ENCODE data around the gene CORO7. TPM values are rescaled to one million over a fixed set of nuclear protein-coding genes. Genes with fewer than 3 reads are reported as not detected.

The CORO7 gene
- total RNA-seq, 1 donor from 2014 or later: 51.5 TPM

DNA sequence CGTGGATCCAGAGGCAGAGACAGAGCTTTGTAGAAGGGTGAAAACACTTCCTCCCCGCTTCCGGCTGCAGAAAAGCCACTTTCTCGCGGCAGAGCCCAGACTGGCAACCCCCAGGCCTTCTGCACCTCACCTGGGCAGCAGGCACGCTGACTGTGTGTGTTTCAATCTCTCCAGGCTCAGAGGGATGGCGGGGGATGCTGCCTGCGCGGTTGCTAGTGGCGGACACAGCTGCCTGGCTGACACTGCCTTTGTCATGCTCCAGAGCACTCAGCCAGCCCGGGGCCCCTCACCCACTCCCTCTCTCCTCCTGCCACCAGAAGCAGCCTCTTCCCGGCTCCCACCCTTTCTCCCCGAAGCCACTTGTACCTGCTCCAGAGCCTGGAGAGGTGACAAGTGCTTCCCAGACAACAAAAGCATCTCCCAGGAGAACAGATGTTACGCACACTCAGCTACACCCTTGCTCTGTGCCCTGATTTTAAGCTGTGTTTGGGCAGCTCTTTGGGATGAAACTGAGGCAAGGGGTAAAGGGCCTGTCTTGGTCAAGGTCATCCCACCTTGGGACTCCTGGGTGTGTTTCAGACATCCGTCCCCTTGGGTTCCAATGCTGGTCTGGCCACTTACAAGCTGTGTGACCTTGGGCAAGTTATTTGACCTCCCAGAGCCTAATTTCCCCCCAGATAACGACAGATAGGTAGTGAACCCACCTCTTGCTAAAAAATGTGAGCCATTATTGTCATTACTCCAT is 109.8 kb downstream of the CORO7 start:
- ATAC-seq: no peak
- no peak for DNase-seq (ENCODE audit: low spot score)
- intact Hi-C loops (cut with DNase I): no loop called here

Other genes starting within 250 kb of the CORO7 start
- gene SRL, start 174.5 kb downstream of the CORO7 start, total RNA-seq: 1.9 TPM
- 12.7 TPM for gene TFAP4, start 143.6 kb downstream of the CORO7 start, total RNA-seq
- gene GLIS2, start 100.5 kb downstream of the CORO7 start, total RNA-seq: 39.4 TPM
- gene PAM16, start 65.3 kb downstream of the CORO7 start, total RNA-seq: 37.8 TPM
- gene VASN, start 44.7 kb downstream of the CORO7 start, total RNA-seq: 38.4 TPM
- 27.8 TPM for gene DNAJA3, start 9.3 kb upstream of the CORO7 start, total RNA-seq
- 32.8 TPM for gene NMRAL1, start 58.0 kb upstream of the CORO7 start, total RNA-seq
- 26.3 TPM for gene HMOX2, start 59.8 kb upstream of the CORO7 start, total RNA-seq
- 40.6 TPM for gene CDIP1, start 122.2 kb upstream of the CORO7 start, total RNA-seq
- 0.22 TPM for gene C16orf96, start 139.7 kb upstream of the CORO7 start, total RNA-seq
- gene UBALD1, start 198.3 kb upstream of the CORO7 start, total RNA-seq: 30.8 TPM
- gene MGRN1, start 208.2 kb upstream of the CORO7 start, total RNA-seq: 75.3 TPM